Esophagus muscularis mucosa (tissue), 4 donors: Measurements from ENCODE around the gene TRAPPC14.
"Not testable (repeated sequence)": the region's sequence is repeated elsewhere in the genome, so short reads cannot be mapped to it uniquely, and the experiment has no call there.

ENCODE experiments used
- EP300 ChIP-seq: sonication (generic); formaldehyde crosslinking; IDR thresholded peaks from one replicate; pipeline ENCODE4 v1.6.1; 2017; ENCODE audit warnings: antibody characterized with exemption
- POLR2A ChIP-seq: fragments of 450-650 bp; IDR thresholded peaks from one replicate; pipeline ENCODE4 v1.6.1; 2017; ENCODE audit warnings: antibody characterized with exemption, moderate library complexity, mild to moderate bottlenecking, low read depth
- POLR2AphosphoS5 ChIP-seq, 2 donors: sonication (generic); formaldehyde crosslinking; IDR thresholded peaks; one replicate each; pipeline ENCODE4 v1.6.1; 2017; ENCODE audit warnings: antibody characterized with exemption in 2 of 2
- TF ChIP-seq, protein P1 (sequence below), 3 experiments: fragments of 200-600 bp in 2 of 3; fragments of 450-650 bp in 1 of 3; sonication (generic) in 2 of 3; IDR thresholded peaks; one replicate each; pipeline ENCODE4 v1.5.1; 2017 to 2019; ENCODE audit warnings: antibody characterized with exemption in 3 of 3, mild to moderate bottlenecking in 2 of 3, moderate library complexity in 1 of 3

DNA sequence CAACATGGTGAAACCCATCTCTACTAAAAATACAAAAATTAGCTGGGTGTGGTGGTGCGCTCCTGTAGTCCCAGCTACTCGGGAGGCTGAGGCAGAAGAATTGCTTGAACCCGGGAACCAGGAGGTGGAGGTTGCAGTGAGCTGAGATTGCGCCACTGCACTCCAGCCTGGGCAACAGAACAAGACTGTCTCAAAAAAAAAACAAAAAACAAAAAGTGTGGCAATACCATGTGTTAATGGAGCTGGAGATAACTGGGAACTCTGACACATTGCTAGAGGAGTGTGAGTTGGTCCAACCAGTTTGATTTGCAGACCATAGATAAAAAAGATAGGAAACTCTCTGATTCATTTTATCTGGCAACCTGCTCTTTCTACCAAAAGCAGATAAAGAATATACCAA lies 12.2 kb downstream of the TRAPPC14 start:
- TF ChIP-seq, protein P1, sequence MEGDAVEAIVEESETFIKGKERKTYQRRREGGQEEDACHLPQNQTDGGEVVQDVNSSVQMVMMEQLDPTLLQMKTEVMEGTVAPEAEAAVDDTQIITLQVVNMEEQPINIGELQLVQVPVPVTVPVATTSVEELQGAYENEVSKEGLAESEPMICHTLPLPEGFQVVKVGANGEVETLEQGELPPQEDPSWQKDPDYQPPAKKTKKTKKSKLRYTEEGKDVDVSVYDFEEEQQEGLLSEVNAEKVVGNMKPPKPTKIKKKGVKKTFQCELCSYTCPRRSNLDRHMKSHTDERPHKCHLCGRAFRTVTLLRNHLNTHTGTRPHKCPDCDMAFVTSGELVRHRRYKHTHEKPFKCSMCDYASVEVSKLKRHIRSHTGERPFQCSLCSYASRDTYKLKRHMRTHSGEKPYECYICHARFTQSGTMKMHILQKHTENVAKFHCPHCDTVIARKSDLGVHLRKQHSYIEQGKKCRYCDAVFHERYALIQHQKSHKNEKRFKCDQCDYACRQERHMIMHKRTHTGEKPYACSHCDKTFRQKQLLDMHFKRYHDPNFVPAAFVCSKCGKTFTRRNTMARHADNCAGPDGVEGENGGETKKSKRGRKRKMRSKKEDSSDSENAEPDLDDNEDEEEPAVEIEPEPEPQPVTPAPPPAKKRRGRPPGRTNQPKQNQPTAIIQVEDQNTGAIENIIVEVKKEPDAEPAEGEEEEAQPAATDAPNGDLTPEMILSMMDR (IDR thresholded peaks at IDR 0.05) = not testable (repeated sequence)
- not testable (repeated sequence) for TF ChIP-seq EP300; POLR2AphosphoS5 (IDR thresholded peaks at IDR 0.05); POLR2A
